ENCODE results near the gene INTS11. TPM values are rescaled to one million over a fixed set of nuclear protein-coding genes. Genes with fewer than 3 reads are reported as not detected.

INTS11 gene
- total RNA-seq, 3 donors from 2014 or later, result 68.6 to 125 (median 119) TPM

- Histone ChIP-seq H3K36me3 (no peaks in the 10 kb centered on the region), H3K4me1 (peaks cover 28 to 35% of the 10 kb centered on the region in 2 donors), H3K9me3 (no peaks in the 10 kb centered on the region), H3K27ac (peak overlapping the region; percentile 92 to 98), H3K4me3 (peak overlapping the region; percentile 70 to 76 (median 71)), H3K27me3 (no peaks in the 10 kb centered on the region)
- intact Hi-C loops (cut with DNase I; ENCODE audit: low total_unique reads), result no loop called here
- TF ChIP-seq POLR2A (IDR thresholded peaks at IDR 0.05), result no peak
- TF ChIP-seq POLR2AphosphoS5 (IDR thresholded peaks at IDR 0.05), result no peak
- no peak for TF ChIP-seq CTCF (IDR thresholded peaks at IDR 0.05)
- DNase-seq (ENCODE audit: low spot score in 2 of 2), result no peak
These were observed 32.4 kb upstream of the INTS11 start for GRCh38 chr1:1356796-1357401.

GRCh38 chr1:1356166-1356795 is 31.8 kb upstream of the INTS11 start:
- peak overlapping the region; percentile 70 to 76 (median 71) for H3K4me3 ChIP-seq
- no peaks in the 10 kb centered on the region for H3K36me3 ChIP-seq
- TF ChIP-seq CTCF (IDR thresholded peaks at IDR 0.05), result no peak
- TF ChIP-seq POLR2A (IDR thresholded peaks at IDR 0.05), result no peak
- TF ChIP-seq POLR2AphosphoS5 (IDR thresholded peaks at IDR 0.05), result no peak
- DNase-seq (ENCODE audit: low spot score in 2 of 2), result no peak
- intact Hi-C loops (cut with DNase I; ENCODE audit: low total_unique reads), result no loop called here
- H3K27ac ChIP-seq, result peak overlapping the region; percentile 92 to 98
- peaks cover 27 to 29% of the 10 kb centered on the region in 2 donors for H3K4me1 ChIP-seq
- H3K9me3 ChIP-seq, result no peaks in the 10 kb centered on the region
- H3K27me3 ChIP-seq, result no peaks in the 10 kb centered on the region

GRCh38 chr1:1355416-1355815 is 31.0 kb upstream of the INTS11 start:
- no peak for TF ChIP-seq CTCF (IDR thresholded peaks at IDR 0.05)
- no peak for TF ChIP-seq POLR2AphosphoS5 (IDR thresholded peaks at IDR 0.05)
- TF ChIP-seq POLR2A (IDR thresholded peaks at IDR 0.05), result no peak
- peaks cover 20 to 23% of the 10 kb centered on the region in 2 donors for H3K4me1 ChIP-seq
- intact Hi-C loops (cut with DNase I; ENCODE audit: low total_unique reads), result no loop called here
- H3K9me3 ChIP-seq, result no peaks in the 10 kb centered on the region
- peak overlapping the region in 1 of 2 donors; percentile 98 for H3K27ac ChIP-seq
- no peaks in the 10 kb centered on the region for H3K27me3 ChIP-seq
- H3K36me3 ChIP-seq, result no peaks in the 10 kb centered on the region
- peak overlapping the region; percentile 24 to 76 (median 70) for H3K4me3 ChIP-seq
- no peak for DNase-seq (ENCODE audit: low spot score in 2 of 2)

GRCh38 chr1:1354271-1355247 is 30.1 kb upstream of the INTS11 start:
- Histone ChIP-seq H3K36me3 (no peaks in the 10 kb centered on the region), H3K4me3 (peak overlapping the region; percentile 24 to 76 (median 70)), H3K4me1 (peaks cover 13 to 18% of the 10 kb centered on the region in 2 donors), H3K27ac (peak overlapping the region; percentile 33 to 98), H3K9me3 (no peaks in the 10 kb centered on the region), H3K27me3 (no peaks in the 10 kb centered on the region)
- intact Hi-C loops (cut with DNase I; ENCODE audit: low total_unique reads), result no loop called here
- no peak for TF ChIP-seq POLR2A (IDR thresholded peaks at IDR 0.05)
- TF ChIP-seq POLR2AphosphoS5 (IDR thresholded peaks at IDR 0.05), result no peak
- TF ChIP-seq CTCF (IDR thresholded peaks at IDR 0.05), result no peak
- DNase-seq (ENCODE audit: low spot score in 2 of 2), result no peak

All from breast epithelium (tissue), 4 donors.